Transverse colon (tissue), 4 donors: ENCODE measurements around the gene MYH10. TPM values are rescaled to one million over a fixed set of nuclear protein-coding genes. Genes with fewer than 3 reads are reported as not detected.

Experiments used
- DNase-seq: peaks from one replicate; pipeline ENCODE4 v3.0.0-alpha.2; 2019
- H3K27ac ChIP-seq, 4 donors: fragments of 200-600 bp; sonication (generic); 2 replicates each; pipeline ENCODE4 v1.5.1; 2016 to 2018; ENCODE audit warnings: inconsistent platforms in 4 of 4
- H3K27me3 ChIP-seq: fragments of 200-600 bp; sonication (generic); 2 replicates; pipeline ENCODE4 v1.5.1; 2017; ENCODE audit warnings: inconsistent platforms
- H3K36me3 ChIP-seq, 4 donors: fragments of 200-600 bp; sonication (generic); 2 replicates each; pipeline ENCODE4 v1.5.1; 2017 to 2019; ENCODE audit warnings: inconsistent platforms in 4 of 4
- H3K4me1 ChIP-seq, 4 donors: fragments of 200-600 bp; sonication (generic); 2 replicates each; pipeline ENCODE4 v1.5.1; 2017 to 2020; ENCODE audit warnings: inconsistent platforms in 4 of 4
- H3K4me3 ChIP-seq, 4 donors: fragments of 200-600 bp; sonication (generic); 1 replicate in 1 of 4; 2 replicates in 3 of 4; pipeline versions ENCODE4 v1.5.1 to v1.6.1; 2017 to 2019; ENCODE audit warnings: inconsistent platforms in 4 of 4
- H3K9me3 ChIP-seq, 2 donors: fragments of 200-600 bp; sonication (generic); 2 replicates each; pipeline ENCODE4 v1.5.1; 2017 to 2019; ENCODE audit warnings: inconsistent platforms in 2 of 2
- CTCF ChIP-seq, 5 experiments: fragments of 200-600 bp in 3 of 5; fragments of 450-650 bp in 2 of 5; sonication (generic) in 3 of 5; IDR thresholded peaks; 1 replicate in 2 of 5; 2 replicates in 3 of 5; pipeline ENCODE4 v1.5.1; 2016 to 2017; ENCODE audit warnings: antibody characterized with exemption in 5 of 5, inconsistent platforms in 3 of 5, mild to moderate bottlenecking in 2 of 5, moderate library complexity in 1 of 5
- EP300 ChIP-seq: sonication (generic); formaldehyde crosslinking; IDR thresholded peaks from one replicate; pipeline ENCODE4 v1.6.1; 2017; ENCODE audit warnings: antibody characterized with exemption, low read depth
- POLR2A ChIP-seq: fragments of 450-650 bp; IDR thresholded peaks from one replicate; pipeline ENCODE4 v1.6.1; 2016; ENCODE audit warnings: antibody characterized with exemption, mild to moderate bottlenecking, moderate library complexity
- POLR2AphosphoS5 ChIP-seq, 3 donors: sonication (generic); formaldehyde crosslinking; IDR thresholded peaks; one replicate each; pipeline ENCODE4 v1.6.1; 2016; ENCODE audit warnings: antibody characterized with exemption in 3 of 3
- WGBS, 2 donors: methylation state at CpG; one replicate each; pipeline ENCODE4 v1.1.5; 2018; ENCODE audit warnings: low coverage in 1 of 2; 5-methylcytosine and 5-hydroxymethylcytosine counted together
- in situ Hi-C, 4 donors: fragments of 200-750 bp; cut with MboI; loops; one replicate each; pipeline versions ENCODE4 v1.15.0 to v1.15.1; 2017; ENCODE audit warnings: low sequenced_read_pairs in 3 of 4, low pct_ligation_motif_present in 1 of 4, low pct_unique_long_range_greater_than_20kb in 1 of 4
- intact Hi-C: fragments of 100-400 bp; cut with DNase I; formaldehyde crosslinking; loops from one replicate; pipeline ENCODE4 v1.15.1; 2023; ENCODE audit warnings: low total_unique reads
- total RNA-seq, 4 donors: library from RNA; depleted of rRNA; stranded (reverse); fragments of >200 nt; gene quantifications; one replicate each; pipeline ENCODE4 v1.1.0, GENCODE V29; 2016

The MYH10 gene
- total RNA-seq, 4 donors from 2014 or later = 3.7 to 71.2 (median 8.3) TPM

DNA sequence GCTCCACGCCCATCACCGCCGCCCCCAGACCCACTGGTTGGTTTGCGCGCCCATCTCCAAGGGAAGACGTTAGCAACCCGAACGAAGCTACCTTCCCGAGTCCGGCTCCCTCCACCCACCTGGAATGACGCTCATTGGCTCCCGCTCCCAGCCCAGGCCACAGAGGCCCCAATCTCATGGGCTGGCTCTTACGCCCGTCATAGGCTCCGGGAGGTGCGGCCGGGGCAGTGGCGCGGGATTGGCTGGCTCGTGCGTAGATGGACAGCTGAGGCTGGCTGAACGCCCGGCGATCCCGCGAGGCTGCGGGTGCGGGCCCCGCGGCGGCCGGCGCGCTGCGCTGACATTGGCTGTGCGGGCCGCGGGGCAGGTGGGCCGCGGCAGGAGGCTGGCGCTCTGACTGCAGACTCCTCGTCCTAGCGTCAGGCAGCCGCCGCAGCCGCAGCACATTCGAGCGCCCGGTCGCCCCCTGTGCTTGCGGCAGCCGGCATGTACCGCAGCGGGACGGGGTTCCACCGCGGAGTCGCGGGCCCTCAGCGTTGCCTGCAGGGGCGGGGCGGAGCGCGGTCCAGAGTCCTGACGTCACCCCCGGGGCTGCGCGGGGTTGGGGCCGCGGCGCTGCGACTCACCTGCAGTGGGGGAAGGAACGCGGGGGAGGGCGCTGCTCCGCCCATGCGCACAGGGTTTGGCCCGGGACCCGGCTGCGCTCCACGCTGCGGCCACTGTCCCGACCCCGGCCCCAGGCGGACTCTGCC, 453 bp upstream of the MYH10 start:
- Histone ChIP-seq H3K27me3 (peaks cover 59% of the 10 kb centered on the region), H3K4me1 (peaks cover 0 to 23% (median 12%) of the 10 kb centered on the region in 4 donors), H3K9me3 (no peaks in the 10 kb centered on the region), H3K27ac (peak overlapping the region; percentile 52 to 82 (median 78)), H3K4me3 (peak overlapping the region; percentile 53 to 82 (median 70)), H3K36me3 (no peaks in the 10 kb centered on the region)
- 1% methylated on average over 25 of the region's 85 CpGs; no CpG with 5 or more reads in 1 of the 2 donors for WGBS, 2 donors
- in situ Hi-C loops (no loop called here), intact Hi-C loops (no loop called here)
- TF ChIP-seq CTCF (IDR thresholded peaks at IDR 0.05) (peak in 3 of 5 experiments; percentile 17 to 35 (median 25)), POLR2AphosphoS5 (IDR thresholded peaks at IDR 0.05) (peak in 2 of 3 donors; percentile 30 to 50), POLR2A (no peak)
- DNase-seq = peak; percentile 95

DNA sequence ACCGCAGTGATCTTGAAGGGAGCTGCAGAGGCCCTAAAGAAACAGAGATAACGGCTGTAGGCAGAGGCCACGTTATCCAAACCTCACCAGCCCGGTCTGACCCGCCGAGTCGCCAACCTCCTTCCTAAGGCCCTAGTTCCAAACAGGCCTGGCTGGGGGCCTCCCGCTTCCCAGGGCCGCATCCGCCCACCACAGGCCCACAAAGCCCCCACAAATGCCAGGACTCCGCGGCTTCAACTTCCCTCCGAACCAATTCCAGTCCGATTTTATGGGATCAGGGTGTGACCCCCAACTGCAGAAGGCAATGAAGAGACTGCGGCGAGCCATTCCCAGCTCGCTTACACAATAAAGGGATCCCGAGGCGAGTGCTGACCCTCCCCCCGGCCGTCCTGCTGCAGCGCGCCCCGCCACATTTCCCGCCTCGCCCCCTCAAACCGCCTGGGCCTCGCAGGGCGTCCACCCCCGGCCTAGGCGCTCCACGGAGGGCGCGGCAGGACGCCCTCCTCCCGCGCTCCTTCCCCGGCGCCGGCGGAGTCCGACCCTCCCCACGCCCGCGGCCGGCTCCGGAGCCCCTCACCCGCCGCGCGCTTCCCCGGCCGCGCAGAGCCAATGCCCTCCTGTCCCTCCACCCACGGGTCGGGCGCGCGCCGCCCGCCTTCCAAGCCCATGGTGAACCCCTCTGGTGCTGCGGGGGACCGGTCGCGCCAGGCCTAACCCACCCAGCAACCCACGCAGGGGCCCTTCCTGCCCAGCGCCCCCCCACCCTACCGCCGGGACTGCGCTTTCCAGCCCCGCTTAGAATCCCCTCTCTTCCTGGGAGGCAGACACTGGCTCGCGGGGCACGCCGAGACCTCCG, 926 bp downstream of the MYH10 start:
- no peaks in the 10 kb centered on the region for H3K9me3 ChIP-seq
- H3K36me3 ChIP-seq = no peaks in the 10 kb centered on the region
- DNase-seq = peak; percentile 13
- H3K4me3 ChIP-seq = peak overlapping the region; percentile 53 to 73 (median 70)
- TF ChIP-seq CTCF (IDR thresholded peaks at IDR 0.05) (no peak), POLR2AphosphoS5 (IDR thresholded peaks at IDR 0.05) (no peak), POLR2A (no peak), EP300 (no peak)
- peaks cover 0 to 23% (median 12%) of the 10 kb centered on the region in 4 donors for H3K4me1 ChIP-seq
- H3K27me3 ChIP-seq = peaks cover 59% of the 10 kb centered on the region
- WGBS, 2 donors = 0 to 1% methylated on average over 1 to 23 of the region's 76 CpGs
- peak overlapping the region; percentile 30 to 82 (median 74) for H3K27ac ChIP-seq
- intact Hi-C loops = no loop called here
- in situ Hi-C loops = no loop called here

DNA sequence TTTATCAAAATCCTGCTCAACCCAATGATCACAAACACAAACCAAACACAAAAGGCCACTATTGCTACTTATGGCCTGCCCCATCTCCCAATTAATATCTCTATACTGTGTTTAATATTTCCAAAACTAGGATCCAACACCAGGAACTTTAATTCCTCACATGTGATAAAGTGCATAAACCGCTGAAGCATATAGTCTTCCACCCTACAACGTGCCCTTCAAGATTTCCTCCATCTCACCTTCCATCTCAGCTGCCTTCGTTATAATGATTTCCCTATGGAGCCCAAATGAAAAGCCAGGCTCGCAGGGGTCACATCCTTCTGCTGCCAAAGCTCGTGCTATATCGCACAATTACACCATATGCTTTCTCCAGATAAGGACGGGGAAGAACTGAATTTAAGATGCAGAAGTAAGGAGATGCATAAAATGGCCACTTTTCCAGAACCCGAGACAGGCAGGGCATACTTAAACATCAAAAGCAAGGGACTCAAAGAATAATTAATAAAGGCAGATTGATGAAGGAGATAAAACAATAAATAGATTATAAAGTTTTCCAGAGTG, 1.8 kb downstream of the MYH10 start:
- H3K4me1 ChIP-seq = peaks cover 0 to 23% (median 12%) of the 10 kb centered on the region in 4 donors
- in situ Hi-C loops (no loop called here), intact Hi-C loops (no loop called here)
- no peak for DNase-seq
- peaks cover 59% of the 10 kb centered on the region for H3K27me3 ChIP-seq
- 66% methylated on average over 8 of the region's 8 CpGs; no CpG with 5 or more reads in 1 of the 2 donors for WGBS, 2 donors
- peak overlapping the region in 1 of 4 donors; percentile 72 for H3K4me3 ChIP-seq
- H3K36me3 ChIP-seq = no peaks in the 10 kb centered on the region
- peak overlapping the region in 2 of 4 donors; percentile 30 to 80 for H3K27ac ChIP-seq
- H3K9me3 ChIP-seq = no peaks in the 10 kb centered on the region
- no peak for TF ChIP-seq CTCF (IDR thresholded peaks at IDR 0.05)

DNA sequence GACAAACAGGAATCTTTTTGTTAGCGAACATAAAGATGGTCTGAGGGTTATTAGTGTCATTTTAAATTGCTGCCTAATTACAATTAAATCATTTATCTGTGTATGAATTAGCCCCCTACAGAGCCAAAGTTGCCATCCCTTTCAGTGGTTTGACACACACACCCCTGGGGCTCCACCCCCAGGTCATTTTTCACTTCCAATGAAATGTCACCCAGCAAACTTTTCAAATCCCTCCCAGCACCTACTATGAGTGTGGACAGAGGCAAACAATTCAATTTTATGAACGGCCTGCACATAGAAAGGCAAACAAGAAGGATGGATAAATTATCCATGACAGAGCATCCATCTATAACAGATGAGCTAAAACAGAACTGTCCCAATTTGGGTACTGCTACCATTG, 2.4 kb downstream of the MYH10 start:
- in situ Hi-C loops (no loop called here), intact Hi-C loops (no loop called here)
- DNase-seq = no peak
- no peak overlapping the region for H3K4me3 ChIP-seq
- H3K4me1 ChIP-seq = peaks cover 0 to 23% (median 12%) of the 10 kb centered on the region in 4 donors
- no peaks in the 10 kb centered on the region for H3K9me3 ChIP-seq
- peaks cover 54% of the 10 kb centered on the region for H3K27me3 ChIP-seq
- peak overlapping the region in 1 of 4 donors; percentile 80 for H3K27ac ChIP-seq
- TF ChIP-seq EP300 = no peak
- 61 to 95% methylated on average over 2 of the region's 2 CpGs for WGBS, 2 donors
- no peaks in the 10 kb centered on the region for H3K36me3 ChIP-seq
